ENCODE measurements around the gene NELL1.

- TF ChIP-seq CTCF (IDR thresholded peaks at IDR 0.05) (no peak), EZH2 (IDR thresholded peaks at IDR 0.05) (no peak)
These were observed 413.5 kb downstream of the NELL1 start for GRCh38 chr11:21082853-21083252.

Measured in neural progenitor cell (in vitro differentiated cells).